Measurements from ENCODE around the gene CYP20A1.

GRCh38 chr2:203280428-203281064 lies 41.7 kb downstream of the CYP20A1 start:
- TF ChIP-seq SUZ12 (IDR thresholded peaks at IDR 0.05; ENCODE audit: extremely low read depth, insufficient read depth, insufficient read length) (no peak), ZNF274 (IDR thresholded peaks at IDR 0.05; ENCODE audit: low read depth, low read length) (no peak), YY1 (IDR thresholded peaks at IDR 0.05; ENCODE audit: insufficient read depth, insufficient read length) (no peak)
